RKO (cell line): ENCODE results near the gene MMAB.

Experiments used
- DNase-seq: peaks from one replicate; pipeline ENCODE4 v3.0.0-alpha.2; 2016; ENCODE audit warnings: low spot score

The MMAB gene

GRCh38 chr12:109538191-109538863 is 35.0 kb downstream of the MMAB start:
- no peak for DNase-seq

- no peak for DNase-seq
These were observed 36.2 kb downstream of the MMAB start for GRCh38 chr12:109537136-109537535.

- no peak for DNase-seq
These were observed 37.4 kb downstream of the MMAB start for GRCh38 chr12:109535863-109536250.

- DNase-seq: no peak
These were observed 38.0 kb downstream of the MMAB start for GRCh38 chr12:109535231-109535862.

GRCh38 chr12:109534456-109534855 is 38.8 kb downstream of the MMAB start:
- DNase-seq: no peak

- DNase-seq: no peak
These were observed 39.9 kb downstream of the MMAB start for GRCh38 chr12:109533487-109533740.

- no peak for DNase-seq
These were observed 40.4 kb downstream of the MMAB start for GRCh38 chr12:109532721-109533486.

- no peak for DNase-seq
These were observed 41.9 kb downstream of the MMAB start for GRCh38 chr12:109531411-109531810.

- DNase-seq: no peak
These were observed 43.3 kb downstream of the MMAB start for GRCh38 chr12:109529691-109530640.

- DNase-seq: no peak
These were observed 45.7 kb downstream of the MMAB start for GRCh38 chr12:109527489-109528123.

GRCh38 chr12:109525279-109525585 is 48.1 kb downstream of the MMAB start:
- DNase-seq: no peak

GRCh38 chr12:109524466-109525278 is 48.6 kb downstream of the MMAB start:
- DNase-seq: no peak

- no peak for DNase-seq
These were observed 49.8 kb downstream of the MMAB start for GRCh38 chr12:109523504-109523903.

- DNase-seq: no peak
These were observed 50.2 kb downstream of the MMAB start for GRCh38 chr12:109523071-109523470.

GRCh38 chr12:109521831-109522230 is 51.5 kb downstream of the MMAB start:
- no peak for DNase-seq

- no peak for DNase-seq
These were observed 53.5 kb downstream of the MMAB start for GRCh38 chr12:109519787-109520186.

GRCh38 chr12:109518820-109519665 is 54.3 kb downstream of the MMAB start:
- DNase-seq: peak; percentile 58

- no peak for DNase-seq
These were observed 55.7 kb downstream of the MMAB start for GRCh38 chr12:109517619-109518018.

GRCh38 chr12:109513977-109514376 is 59.3 kb downstream of the MMAB start:
- no peak for DNase-seq

GRCh38 chr12:109513051-109513450 is 60.3 kb downstream of the MMAB start:
- no peak for DNase-seq
